Smooth muscle cell (in vitro differentiated cells): ENCODE measurements around the gene TMEM132D. TPM values are rescaled to one million over a fixed set of nuclear protein-coding genes. Genes with fewer than 3 reads are reported as not detected.

Experiments
- DNase-seq: peaks from one replicate; lab custom pipeline; 2025; ENCODE audit not compliant: unreplicated experiment; lab: John Stamatoyannopoulos, UW
- H2AFZ ChIP-seq: fragments of 200-600 bp; sonication (generic); 2 replicates; pipeline ENCODE4 v1.6.0; 2016; ENCODE audit warnings: antibody characterized with exemption, low read depth, mild to moderate bottlenecking
- H3F3A ChIP-seq: fragments of 200-600 bp; sonication (generic); 2 replicates; pipeline ENCODE4 v1.6.0; 2017; ENCODE audit warnings: antibody characterized with exemption, low read depth
- H3K27ac ChIP-seq: fragments of 200-600 bp; sonication (generic); 2 replicates; pipeline ENCODE4 v1.5.1; 2016; ENCODE audit warnings: low read depth, mild to moderate bottlenecking
- H3K27me3 ChIP-seq: fragments of 200-600 bp; sonication (generic); 2 replicates; pipeline ENCODE4 v1.6.1; 2016; ENCODE audit warnings: low read depth, mild to moderate bottlenecking
- H3K36me3 ChIP-seq: fragments of 200-600 bp; sonication (generic); 2 replicates; pipeline ENCODE4 v1.5.1; 2016; ENCODE audit warnings: low read depth
- H3K4me1 ChIP-seq: fragments of 200-600 bp; sonication (generic); 2 replicates; pipeline ENCODE4 v1.5.1; 2016; ENCODE audit warnings: low read depth
- H3K4me2 ChIP-seq: fragments of 200-600 bp; sonication (generic); 2 replicates; pipeline ENCODE4 v1.6.0; 2016; ENCODE audit warnings: mild to moderate bottlenecking
- H3K4me3 ChIP-seq: fragments of 200-600 bp; sonication (generic); 2 replicates; pipeline ENCODE4 v1.5.1; 2016; ENCODE audit warnings: mild to moderate bottlenecking
- H3K79me2 ChIP-seq: fragments of 200-600 bp; sonication (generic); 2 replicates; pipeline ENCODE4 v1.6.0; 2016; ENCODE audit warnings: low read depth, mild to moderate bottlenecking
- H3K9ac ChIP-seq: fragments of 200-600 bp; sonication (generic); 2 replicates; pipeline ENCODE4 v1.6.0; 2016; ENCODE audit warnings: low read depth
- H3K9me3 ChIP-seq: fragments of 200-600 bp; sonication (generic); replicated peaks from 2 replicates; pipeline ENCODE4 v1.5.1; 2016; ENCODE audit warnings: low read depth
- H4K20me1 ChIP-seq: fragments of 200-600 bp; sonication (generic); 2 replicates; pipeline ENCODE4 v1.6.0; 2016; ENCODE audit warnings: low read depth
- WGBS: methylation state at CpG from one replicate; pipeline ENCODE4 v1.1.7; 2016; ENCODE audit warnings: low lambda C conversion rate; 5-methylcytosine and 5-hydroxymethylcytosine counted together
- polyA plus RNA-seq: library from polyadenylated mRNA; unstranded; fragments of >200 nt; fragmentation: Nextera tagmentation; extraction: Ambion mirVana; gene quantifications from 2 replicates; pipeline ENCODE4 v1.2.1, GENCODE V29; 2016
- small RNA-seq: library from RNA; depleted of rRNA; stranded (forward); fragments of <200 nt; gene quantifications from one replicate; pipeline ENCODE3, GENCODE V24; 2014
- total RNA-seq: library from RNA; depleted of rRNA; stranded (reverse); fragments of >200 nt; gene quantifications from 2 replicates; pipeline ENCODE4 v1.2.3, GENCODE V29; 2014
- TF ChIP-seq, protein P1 (sequence below): fragments of 200-600 bp; sonication (generic); IDR thresholded peaks from 2 replicates; pipeline ENCODE4 v1.5.1; 2017; ENCODE audit warnings: borderline replicate concordance, mild to moderate bottlenecking, antibody characterized with exemption; ENCODE audit not compliant: insufficient read depth, poor library complexity, severe bottlenecking

The TMEM132D gene
- total and polyA plus RNA-seq, 2 experiments from 2014 or later, result not detected

- H3F3A ChIP-seq, result no peaks in the 10 kb centered on the region
- H3K36me3 ChIP-seq, result no peaks in the 10 kb centered on the region
- TF ChIP-seq, protein P1, sequence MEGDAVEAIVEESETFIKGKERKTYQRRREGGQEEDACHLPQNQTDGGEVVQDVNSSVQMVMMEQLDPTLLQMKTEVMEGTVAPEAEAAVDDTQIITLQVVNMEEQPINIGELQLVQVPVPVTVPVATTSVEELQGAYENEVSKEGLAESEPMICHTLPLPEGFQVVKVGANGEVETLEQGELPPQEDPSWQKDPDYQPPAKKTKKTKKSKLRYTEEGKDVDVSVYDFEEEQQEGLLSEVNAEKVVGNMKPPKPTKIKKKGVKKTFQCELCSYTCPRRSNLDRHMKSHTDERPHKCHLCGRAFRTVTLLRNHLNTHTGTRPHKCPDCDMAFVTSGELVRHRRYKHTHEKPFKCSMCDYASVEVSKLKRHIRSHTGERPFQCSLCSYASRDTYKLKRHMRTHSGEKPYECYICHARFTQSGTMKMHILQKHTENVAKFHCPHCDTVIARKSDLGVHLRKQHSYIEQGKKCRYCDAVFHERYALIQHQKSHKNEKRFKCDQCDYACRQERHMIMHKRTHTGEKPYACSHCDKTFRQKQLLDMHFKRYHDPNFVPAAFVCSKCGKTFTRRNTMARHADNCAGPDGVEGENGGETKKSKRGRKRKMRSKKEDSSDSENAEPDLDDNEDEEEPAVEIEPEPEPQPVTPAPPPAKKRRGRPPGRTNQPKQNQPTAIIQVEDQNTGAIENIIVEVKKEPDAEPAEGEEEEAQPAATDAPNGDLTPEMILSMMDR, result no peak
- H3K9ac ChIP-seq, result no peak overlapping the region
- no peaks in the 10 kb centered on the region for H3K4me1 ChIP-seq
- H2AFZ ChIP-seq, result no peak overlapping the region
- H3K4me3 ChIP-seq, result no peak overlapping the region
- no peaks in the 10 kb centered on the region for H4K20me1 ChIP-seq
- H3K4me2 ChIP-seq, result no peak overlapping the region
- H3K79me2 ChIP-seq, result no peaks in the 10 kb centered on the region
- no peaks in the 10 kb centered on the region for H3K9me3 ChIP-seq
- H3K27ac ChIP-seq, result no peak overlapping the region
- WGBS, result no CpG with 5 or more reads among the region's 3 CpGs
- H3K27me3 ChIP-seq, result no peaks in the 10 kb centered on the region
- DNase-seq, result no peak
These were observed 878.8 kb downstream of the TMEM132D start for GRCh38 chr12:129025055-129025454.

Small RNA genes within 50 kb of the gene (small RNA-seq; reads per million reads assigned to genes)
- gene RF02271, result not detected
